ES-I3 (cell line): ENCODE measurements around the gene PLPPR1.

Experiments used
- H3K36me3 ChIP-seq: 2 replicates; pipeline ENCODE4 v1.6.1; 2013; ENCODE audit warnings: mild to moderate bottlenecking, low read length, control low read depth, moderate library complexity; ENCODE audit not compliant: insufficient read depth
- H3K4me1 ChIP-seq: 2 replicates; pipeline ENCODE4 v1.6.1; 2013; ENCODE audit warnings: mild to moderate bottlenecking, control low read depth, low read length; ENCODE audit not compliant: insufficient read depth
- H3K9ac ChIP-seq: 2 replicates; pipeline ENCODE4 v1.6.1; 2013; ENCODE audit warnings: low read depth, mild to moderate bottlenecking, low read length, moderate library complexity
- H3K9me3 ChIP-seq: 2 replicates; pipeline ENCODE4 v1.6.1; 2013; ENCODE audit warnings: mild to moderate bottlenecking, low read length, moderate library complexity; ENCODE audit not compliant: control insufficient read depth, insufficient read depth

The PLPPR1 gene

DNA sequence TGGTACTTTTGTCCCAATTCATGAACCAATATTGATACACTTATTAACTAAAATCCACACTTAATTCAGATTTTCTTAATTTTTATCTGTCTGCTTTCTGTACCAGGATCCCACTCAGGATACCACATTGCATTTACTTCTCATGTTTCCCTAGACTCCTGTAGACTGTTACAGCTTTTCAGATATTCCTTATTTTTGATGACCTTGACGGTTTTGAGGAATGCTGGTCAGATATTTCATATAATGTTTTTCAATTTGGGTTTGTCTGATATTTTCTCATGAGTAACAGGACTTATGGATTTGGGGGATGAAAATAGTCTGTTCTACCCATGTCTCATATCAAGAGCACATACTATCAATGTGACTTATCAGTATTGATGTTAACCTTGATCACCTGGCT lies 37.4 kb downstream of the PLPPR1 start:
- no peak overlapping the region for H3K9ac ChIP-seq
- no peaks in the 10 kb centered on the region for H3K9me3 ChIP-seq
- H3K4me1 ChIP-seq: no peaks in the 10 kb centered on the region
- H3K36me3 ChIP-seq: no peaks in the 10 kb centered on the region

DNA sequence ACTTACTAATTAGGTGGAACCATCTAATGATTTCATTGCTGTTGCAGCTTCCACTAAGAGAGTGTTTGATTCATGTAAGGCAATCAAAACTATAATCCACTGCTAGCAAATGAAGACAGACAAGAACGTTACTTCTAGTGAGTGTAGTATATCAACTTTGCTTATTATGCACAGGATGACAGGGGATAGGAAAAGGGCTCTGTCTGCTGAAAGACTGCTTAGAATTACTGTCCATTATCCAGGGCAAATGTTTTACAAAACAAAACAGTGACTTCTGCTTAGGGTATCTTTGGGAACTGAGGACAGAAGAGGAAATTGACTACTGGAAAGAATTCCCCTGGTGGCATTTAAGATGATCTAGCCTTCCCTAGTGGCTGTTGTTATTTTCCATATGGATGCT lies 40.2 kb downstream of the PLPPR1 start:
- Histone ChIP-seq H3K36me3 (no peaks in the 10 kb centered on the region), H3K9ac (no peak overlapping the region), H3K4me1 (peaks cover 4% of the 10 kb centered on the region; the same call in 1 of the 2 replicates), H3K9me3 (no peaks in the 10 kb centered on the region)

DNA sequence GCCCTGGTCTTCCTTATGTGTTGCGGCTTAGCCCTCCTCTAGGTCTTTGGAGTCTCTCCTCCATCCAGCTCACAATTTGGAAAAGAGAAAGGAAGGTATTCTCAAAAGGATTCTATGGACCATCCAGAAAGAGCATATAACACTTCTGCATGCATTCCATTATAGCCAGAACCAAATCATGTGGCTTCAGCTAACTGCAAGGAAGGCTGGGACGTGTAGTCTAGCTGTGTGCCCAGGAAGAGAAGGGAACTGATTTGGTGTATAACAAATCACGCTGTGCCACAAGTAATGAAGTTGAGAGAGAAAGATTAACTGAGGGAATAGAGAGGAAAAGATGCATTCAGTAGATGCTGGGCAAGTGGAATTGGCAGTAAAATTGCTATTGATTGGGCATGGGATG lies 43.7 kb downstream of the PLPPR1 start:
- no peaks in the 10 kb centered on the region for H3K9me3 ChIP-seq
- no peaks in the 10 kb centered on the region for H3K36me3 ChIP-seq
- H3K4me1 ChIP-seq: peaks cover 4% of the 10 kb centered on the region; the same call in 1 of the 2 replicates
- H3K9ac ChIP-seq: no peak overlapping the region

DNA sequence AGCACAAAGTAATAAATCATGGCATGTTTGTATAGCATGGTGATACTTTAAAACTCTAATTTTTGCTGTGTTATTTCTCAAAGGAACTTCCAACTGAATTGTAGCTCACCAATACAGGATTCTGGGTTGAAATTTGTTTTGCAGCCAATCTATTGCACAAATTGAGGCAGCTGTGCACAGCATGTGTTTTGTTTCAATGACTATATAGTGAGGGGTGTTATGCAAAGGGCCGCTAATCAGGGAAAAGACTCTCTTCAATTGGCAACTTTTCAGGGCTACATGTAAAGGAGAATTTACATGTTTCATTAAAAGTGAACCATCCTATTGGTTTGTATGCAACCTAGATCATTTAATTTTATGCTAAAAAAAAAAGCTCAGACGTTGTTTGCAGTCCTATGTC lies 44.6 kb downstream of the PLPPR1 start:
- Histone ChIP-seq H3K4me1 (peaks cover 4% of the 10 kb centered on the region; the same call in 1 of the 2 replicates), H3K9me3 (no peaks in the 10 kb centered on the region), H3K9ac (no peak overlapping the region), H3K36me3 (no peaks in the 10 kb centered on the region)

DNA sequence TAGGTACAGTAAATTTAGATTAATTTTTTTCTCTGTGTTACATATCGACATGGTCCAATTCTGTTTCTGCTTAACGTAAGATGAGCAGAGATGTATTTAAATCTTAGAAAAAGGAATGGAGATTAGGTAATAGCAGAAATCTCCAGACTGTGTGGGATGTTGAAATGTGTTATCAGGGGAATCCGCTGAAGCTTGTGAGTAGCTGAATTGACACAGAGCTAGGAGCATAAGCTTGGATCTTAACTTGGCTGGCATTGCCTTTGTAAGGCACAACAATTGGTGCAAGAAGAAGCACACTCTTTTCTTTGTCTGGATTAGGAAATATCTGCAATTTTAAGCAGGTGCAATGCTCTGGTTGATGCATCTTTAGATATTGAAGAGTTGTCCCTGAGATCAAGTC lies 53.1 kb downstream of the PLPPR1 start:
- no peaks in the 10 kb centered on the region for H3K36me3 ChIP-seq
- H3K9ac ChIP-seq: no peak overlapping the region
- no peaks in the 10 kb centered on the region; the same call in 1 of the 2 replicates for H3K9me3 ChIP-seq
- H3K4me1 ChIP-seq: peaks cover 5% of the 10 kb centered on the region; the same call in 1 of the 2 replicates

DNA sequence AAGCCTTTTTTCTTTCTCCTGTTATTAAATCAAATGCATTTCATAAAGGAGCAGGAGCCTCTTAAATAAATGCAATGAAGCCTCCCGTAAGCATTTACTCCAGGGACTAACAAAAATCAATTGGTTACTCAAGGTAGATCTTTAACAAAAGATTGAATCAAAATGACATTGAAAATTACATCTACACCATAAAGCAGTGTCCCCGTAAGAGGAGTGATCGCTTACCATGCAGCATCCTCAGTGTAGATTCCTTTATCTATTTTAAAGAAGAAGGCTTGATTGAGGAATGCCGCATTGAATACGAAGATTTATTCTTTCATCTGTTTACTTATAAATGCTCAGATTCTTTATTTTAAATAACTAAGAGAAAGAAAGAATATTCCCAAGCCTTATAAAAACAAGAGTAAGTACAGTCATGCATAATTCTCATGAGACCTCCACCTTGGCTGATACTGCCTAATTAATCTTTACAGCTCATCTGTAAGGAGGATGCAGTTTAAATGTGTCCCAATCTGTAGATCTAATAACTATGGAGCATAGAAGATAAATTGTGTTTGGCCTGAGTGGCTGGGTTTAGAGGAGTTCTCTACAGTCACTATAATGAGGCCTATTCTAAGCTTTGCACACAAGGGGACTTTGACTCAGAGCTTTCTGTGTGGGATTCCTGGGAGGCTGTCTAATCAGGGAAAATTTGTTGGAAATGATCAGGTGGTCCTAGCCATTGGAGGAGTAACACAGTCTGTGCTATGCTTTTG lies 55.1 kb downstream of the PLPPR1 start:
- no peak overlapping the region for H3K9ac ChIP-seq
- no peaks in the 10 kb centered on the region; the same call in 1 of the 2 replicates for H3K9me3 ChIP-seq
- H3K4me1 ChIP-seq: peaks cover 9% of the 10 kb centered on the region; the same call in 1 of the 2 replicates
- H3K36me3 ChIP-seq: no peaks in the 10 kb centered on the region

DNA sequence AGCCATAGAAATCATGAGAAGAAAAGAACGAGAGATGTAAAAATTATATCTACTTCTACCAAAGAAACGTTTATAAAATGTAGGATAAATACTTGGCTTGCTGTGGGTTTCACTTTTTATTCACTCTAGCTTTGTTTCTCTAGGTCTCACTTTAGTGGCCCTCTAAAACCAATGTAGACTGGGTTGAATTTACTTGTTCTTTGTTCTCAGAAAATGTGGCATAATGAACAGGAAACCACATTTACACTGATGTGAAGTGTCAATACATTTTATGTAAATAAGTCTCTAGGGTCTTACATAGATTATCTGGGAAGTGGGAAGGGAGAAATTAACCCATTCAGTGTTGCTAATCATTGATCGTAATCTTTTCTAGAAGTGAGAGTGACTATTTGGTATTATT lies 58.9 kb downstream of the PLPPR1 start:
- no peaks in the 10 kb centered on the region for H3K36me3 ChIP-seq
- H3K9me3 ChIP-seq: no peaks in the 10 kb centered on the region
- peaks cover 9% of the 10 kb centered on the region; the same call in 1 of the 2 replicates for H3K4me1 ChIP-seq
- no peak overlapping the region for H3K9ac ChIP-seq

DNA sequence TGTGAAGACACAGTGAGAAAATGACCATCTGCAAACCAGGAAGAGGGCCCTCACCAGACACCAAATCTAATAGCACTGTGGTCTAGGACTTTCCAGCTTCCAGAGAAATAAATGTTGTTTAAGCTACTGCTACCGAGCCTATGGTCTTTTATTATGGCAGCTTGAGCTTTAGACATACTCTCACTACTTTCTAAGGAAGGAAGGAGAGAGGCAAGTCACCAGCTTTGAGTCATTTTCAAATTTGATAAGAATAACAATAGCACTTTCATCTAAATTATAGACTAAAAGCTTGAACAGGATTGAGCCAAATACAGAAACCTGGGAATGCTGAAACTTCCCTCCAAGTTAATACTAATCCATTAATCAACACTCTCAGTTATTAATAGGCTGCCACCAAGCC lies 64.4 kb downstream of the PLPPR1 start:
- H3K9me3 ChIP-seq: no peaks in the 10 kb centered on the region
- no peak overlapping the region for H3K9ac ChIP-seq
- H3K36me3 ChIP-seq: no peaks in the 10 kb centered on the region
- peaks cover 16% of the 10 kb centered on the region for H3K4me1 ChIP-seq

DNA sequence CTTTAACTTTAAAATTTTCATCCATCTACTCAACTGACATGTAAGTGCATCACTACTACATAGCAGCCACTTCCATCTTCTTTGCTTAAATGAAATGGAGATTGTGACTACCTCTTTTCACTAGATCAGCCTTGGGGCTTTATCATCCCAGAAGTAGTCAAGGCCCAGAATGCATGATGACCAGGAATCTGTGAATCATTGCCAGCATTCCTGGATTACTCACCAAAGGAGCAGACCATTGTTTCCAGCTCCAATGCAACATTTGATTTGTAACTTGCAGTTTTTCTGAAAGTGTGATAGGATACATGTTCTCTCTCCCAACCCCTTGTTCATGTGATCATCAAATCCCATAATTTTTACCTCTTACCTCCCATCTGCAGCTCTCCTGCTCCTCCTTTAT lies 65.1 kb downstream of the PLPPR1 start:
- H3K4me1 ChIP-seq: peaks cover 21% of the 10 kb centered on the region

DNA sequence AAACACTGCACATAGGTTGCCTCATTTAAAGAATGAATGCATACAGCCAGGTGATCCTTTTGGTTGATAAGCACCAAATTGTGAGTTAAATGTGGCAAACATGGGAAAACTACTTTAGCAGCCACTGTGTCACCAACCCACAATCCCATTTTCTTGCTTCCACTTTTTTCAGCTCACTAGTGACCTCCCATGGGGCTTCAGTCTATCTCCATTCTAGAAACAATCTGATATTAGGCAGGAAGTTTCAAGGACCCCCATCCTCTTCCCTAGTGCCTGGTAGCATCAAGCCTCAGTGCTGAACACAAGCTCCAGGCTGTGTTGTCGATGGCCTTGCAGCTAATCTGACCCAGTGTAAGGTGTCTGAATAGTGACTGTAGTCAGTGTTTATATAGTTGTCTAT lies 66.2 kb downstream of the PLPPR1 start:
- Histone ChIP-seq H3K4me1 (peaks cover 28% of the 10 kb centered on the region), H3K9ac (no peak overlapping the region), H3K9me3 (no peaks in the 10 kb centered on the region), H3K36me3 (no peaks in the 10 kb centered on the region)

More for the DNA sequence above, 65.1 kb downstream of the PLPPR1 start:
- H3K36me3 ChIP-seq: no peaks in the 10 kb centered on the region
- H3K9me3 ChIP-seq: no peaks in the 10 kb centered on the region
- no peak overlapping the region for H3K9ac ChIP-seq

DNA sequence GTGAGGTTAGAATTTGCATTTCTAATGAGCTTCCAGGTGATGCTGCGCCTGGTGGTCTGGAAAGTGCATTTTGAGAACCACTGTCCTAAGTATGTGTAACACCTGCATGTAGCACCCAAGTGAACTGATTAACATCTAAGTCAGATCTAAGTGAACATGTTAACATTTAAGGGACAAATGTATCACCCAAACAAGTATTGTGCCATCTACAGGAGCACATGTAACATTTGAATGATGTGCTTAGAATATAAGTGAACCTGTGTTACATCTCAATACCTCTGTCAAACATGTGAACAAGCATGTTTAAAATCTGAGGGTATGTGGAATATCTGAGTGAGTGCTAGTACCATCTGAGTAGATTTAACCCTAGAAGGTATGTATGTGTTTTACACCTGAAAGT lies 68.7 kb downstream of the PLPPR1 start:
- no peak overlapping the region for H3K9ac ChIP-seq
- no peaks in the 10 kb centered on the region for H3K9me3 ChIP-seq
- peaks cover 39% of the 10 kb centered on the region for H3K4me1 ChIP-seq
- no peaks in the 10 kb centered on the region for H3K36me3 ChIP-seq

DNA sequence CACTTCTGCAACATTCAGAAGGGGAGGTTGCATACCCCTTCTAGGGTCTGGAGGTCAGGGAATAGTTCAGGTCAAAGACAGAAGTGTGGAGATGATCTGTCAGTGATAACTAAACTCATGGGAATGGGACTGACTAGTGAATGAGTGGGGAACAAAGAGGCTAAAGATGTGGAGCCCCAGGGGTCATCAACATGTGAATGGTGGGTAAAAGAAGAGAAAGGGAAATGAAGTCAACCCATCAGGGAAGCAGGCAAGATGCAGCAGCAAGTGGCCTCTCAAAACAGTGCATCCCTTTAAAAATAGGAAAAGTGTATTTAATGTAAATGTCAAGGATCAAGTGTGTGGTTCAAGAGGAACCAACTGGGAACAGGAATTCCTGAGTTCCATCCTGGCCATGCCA lies 69.9 kb downstream of the PLPPR1 start:
- H3K4me1 ChIP-seq: peaks cover 39% of the 10 kb centered on the region
- H3K9me3 ChIP-seq: no peaks in the 10 kb centered on the region
- no peak overlapping the region for H3K9ac ChIP-seq
- H3K36me3 ChIP-seq: no peaks in the 10 kb centered on the region

DNA sequence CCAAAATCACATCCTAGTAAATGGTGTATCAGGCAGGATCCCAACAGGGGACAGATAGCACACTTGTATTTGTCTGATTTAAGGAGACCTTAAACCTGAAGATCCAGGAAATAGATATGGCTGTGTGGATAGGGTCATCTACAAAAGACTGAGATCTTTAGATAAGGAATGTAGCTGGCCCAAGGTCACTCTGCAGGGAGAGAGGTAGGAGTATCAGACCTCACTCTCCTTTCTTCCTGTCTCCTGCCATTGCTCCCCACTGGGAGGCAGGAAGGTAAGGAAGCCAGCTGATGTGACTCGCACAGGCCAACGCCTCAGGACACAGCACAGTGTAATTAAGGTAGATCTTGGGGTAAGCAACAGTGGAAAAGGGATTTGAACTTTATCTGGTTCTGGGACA lies 85.8 kb downstream of the PLPPR1 start:
- Histone ChIP-seq H3K9ac (no peak overlapping the region), H3K36me3 (no peaks in the 10 kb centered on the region), H3K4me1 (peaks cover 13% of the 10 kb centered on the region), H3K9me3 (no peaks in the 10 kb centered on the region)

DNA sequence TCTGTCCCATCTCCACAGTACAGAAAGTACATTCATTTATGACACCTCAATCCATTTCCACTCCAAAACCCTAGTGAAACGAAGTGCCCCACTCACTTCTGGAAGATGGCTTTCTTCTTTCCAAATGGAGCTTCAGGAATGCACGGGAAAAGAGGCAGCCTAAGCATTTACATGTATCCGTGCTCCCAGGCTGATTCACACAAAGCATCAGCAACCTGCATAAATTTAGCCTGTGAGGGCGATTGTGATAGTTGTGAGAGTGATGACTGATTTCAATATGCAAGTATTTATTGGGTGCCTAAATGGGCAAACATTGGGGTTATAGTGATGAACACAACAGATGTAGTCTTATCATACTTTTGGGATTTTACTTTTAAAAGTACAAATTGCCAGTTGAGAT lies 86.6 kb downstream of the PLPPR1 start:
- Histone ChIP-seq H3K9me3 (no peaks in the 10 kb centered on the region), H3K9ac (no peak overlapping the region), H3K4me1 (peaks cover 13% of the 10 kb centered on the region), H3K36me3 (no peaks in the 10 kb centered on the region)

DNA sequence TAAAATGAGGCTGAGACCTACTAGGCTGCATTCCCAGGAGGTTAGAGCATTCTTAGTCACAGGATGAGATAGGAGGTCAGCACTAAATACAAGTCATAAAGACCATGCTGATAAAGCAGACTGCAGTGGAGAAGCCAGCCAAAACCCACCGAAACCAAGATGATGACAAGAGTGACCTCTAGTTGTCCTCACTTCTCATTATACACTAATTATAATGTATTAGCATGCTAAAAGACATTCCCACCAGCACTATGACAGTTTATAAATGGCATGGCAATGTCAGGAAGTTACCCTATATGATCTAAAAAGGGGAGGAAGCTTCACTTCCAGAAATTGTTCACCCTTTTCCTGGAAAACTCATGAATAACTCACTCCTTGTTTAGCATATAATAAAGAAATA lies 88.6 kb downstream of the PLPPR1 start:
- no peak overlapping the region for H3K9ac ChIP-seq
- no peaks in the 10 kb centered on the region for H3K36me3 ChIP-seq
- peaks cover 13% of the 10 kb centered on the region for H3K4me1 ChIP-seq
- H3K9me3 ChIP-seq: no peaks in the 10 kb centered on the region
